ENCODE results near the gene NDST1.

NDST1 gene

GRCh38 chr5:150574818-150575547 lies 67.1 kb downstream of the NDST1 start:
- no peak for DNase-seq

GRCh38 chr5:150575745-150576448 lies 68.0 kb downstream of the NDST1 start:
- DNase-seq: no peak

- no peak for DNase-seq
Observed at GRCh38 chr5:150576449-150576949, 68.6 kb downstream of the NDST1 start.

- DNase-seq: no peak
Observed at GRCh38 chr5:150577378-150578139, 69.6 kb downstream of the NDST1 start.

- no peak for DNase-seq
Observed at GRCh38 chr5:150578781-150579461, 71.0 kb downstream of the NDST1 start.

- DNase-seq: no peak
Observed at GRCh38 chr5:150579462-150580400, 71.8 kb downstream of the NDST1 start.

GRCh38 chr5:150580917-150581316 lies 73.0 kb downstream of the NDST1 start:
- DNase-seq: no peak

GRCh38 chr5:150582241-150583109 lies 74.5 kb downstream of the NDST1 start:
- DNase-seq: no peak

GRCh38 chr5:150583541-150584225 lies 75.8 kb downstream of the NDST1 start:
- no peak for DNase-seq

- no peak for DNase-seq
Observed at GRCh38 chr5:150584556-150585335, 76.8 kb downstream of the NDST1 start.

GRCh38 chr5:150585781-150586341 lies 77.9 kb downstream of the NDST1 start:
- no peak for DNase-seq

- no peak for DNase-seq
Observed at GRCh38 chr5:150587016-150587415, 79.1 kb downstream of the NDST1 start.

- no peak for DNase-seq
Observed at GRCh38 chr5:150587856-150588595, 80.1 kb downstream of the NDST1 start.

GRCh38 chr5:150588596-150588890 lies 80.6 kb downstream of the NDST1 start:
- DNase-seq: no peak

GRCh38 chr5:150589862-150590601 lies 82.1 kb downstream of the NDST1 start:
- DNase-seq: no peak

- DNase-seq: no peak
Observed at GRCh38 chr5:150590979-150591695, 83.2 kb downstream of the NDST1 start.

GRCh38 chr5:150593593-150593992 lies 85.7 kb downstream of the NDST1 start:
- DNase-seq: no peak

Data from NCI-H1105 (cell line).